DND-41 (cell line): Measurements from ENCODE around the gene MYBPHL.

Experiments used
- EZH2 ChIP-seq: IDR thresholded peaks from 3 replicates; pipeline ENCODE4 v1.6.1; 2012; ENCODE audit warnings: borderline replicate concordance, low read depth, mild to moderate bottlenecking, moderate library complexity, low read length, inconsistent platforms; ENCODE audit not compliant: severe bottlenecking
- TF ChIP-seq, protein P1 (sequence below): IDR thresholded peaks from 2 replicates; pipeline ENCODE4 v1.5.1; 2012; ENCODE audit warnings: borderline replicate concordance, low read length, moderate library complexity, mild to moderate bottlenecking; ENCODE audit not compliant: poor library complexity, severe bottlenecking; ENCODE audit errors: extremely low read depth

DNA sequence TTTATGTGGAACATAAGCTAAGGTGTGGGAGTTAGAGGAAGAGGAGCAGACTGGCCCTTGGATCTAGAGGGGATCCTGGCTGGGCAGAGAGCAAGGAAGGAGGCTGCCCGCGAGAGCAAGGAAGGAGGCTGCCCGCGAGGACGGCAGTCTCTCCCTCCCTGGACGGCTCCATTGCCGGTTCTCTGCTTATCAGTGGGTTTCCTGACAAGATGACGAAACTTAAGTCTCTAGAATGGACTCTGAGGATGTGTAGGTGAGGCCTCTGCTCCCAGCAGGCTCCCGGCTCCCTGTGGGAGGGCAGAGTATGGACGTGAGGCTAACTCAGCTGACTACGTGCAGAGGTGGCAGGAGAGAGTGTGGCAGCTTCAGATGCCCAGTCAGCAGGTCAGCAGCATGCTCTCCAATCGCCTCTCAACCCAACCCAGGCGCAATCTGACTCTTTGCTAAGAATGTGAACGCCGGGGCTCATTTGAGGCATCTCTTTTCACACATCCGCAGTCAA is 6.1 kb downstream of the MYBPHL start:
- TF ChIP-seq, protein P1, sequence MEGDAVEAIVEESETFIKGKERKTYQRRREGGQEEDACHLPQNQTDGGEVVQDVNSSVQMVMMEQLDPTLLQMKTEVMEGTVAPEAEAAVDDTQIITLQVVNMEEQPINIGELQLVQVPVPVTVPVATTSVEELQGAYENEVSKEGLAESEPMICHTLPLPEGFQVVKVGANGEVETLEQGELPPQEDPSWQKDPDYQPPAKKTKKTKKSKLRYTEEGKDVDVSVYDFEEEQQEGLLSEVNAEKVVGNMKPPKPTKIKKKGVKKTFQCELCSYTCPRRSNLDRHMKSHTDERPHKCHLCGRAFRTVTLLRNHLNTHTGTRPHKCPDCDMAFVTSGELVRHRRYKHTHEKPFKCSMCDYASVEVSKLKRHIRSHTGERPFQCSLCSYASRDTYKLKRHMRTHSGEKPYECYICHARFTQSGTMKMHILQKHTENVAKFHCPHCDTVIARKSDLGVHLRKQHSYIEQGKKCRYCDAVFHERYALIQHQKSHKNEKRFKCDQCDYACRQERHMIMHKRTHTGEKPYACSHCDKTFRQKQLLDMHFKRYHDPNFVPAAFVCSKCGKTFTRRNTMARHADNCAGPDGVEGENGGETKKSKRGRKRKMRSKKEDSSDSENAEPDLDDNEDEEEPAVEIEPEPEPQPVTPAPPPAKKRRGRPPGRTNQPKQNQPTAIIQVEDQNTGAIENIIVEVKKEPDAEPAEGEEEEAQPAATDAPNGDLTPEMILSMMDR = no peak
- TF ChIP-seq EZH2 = no peak
